ENCODE data around the gene INCA1. TPM values are rescaled to one million over a fixed set of nuclear protein-coding genes. Genes with fewer than 3 reads are reported as not detected.

Gene INCA1
- total RNA-seq, 2 experiments from 2014 or later = 0.82 TPM; not detected in 1

DNA sequence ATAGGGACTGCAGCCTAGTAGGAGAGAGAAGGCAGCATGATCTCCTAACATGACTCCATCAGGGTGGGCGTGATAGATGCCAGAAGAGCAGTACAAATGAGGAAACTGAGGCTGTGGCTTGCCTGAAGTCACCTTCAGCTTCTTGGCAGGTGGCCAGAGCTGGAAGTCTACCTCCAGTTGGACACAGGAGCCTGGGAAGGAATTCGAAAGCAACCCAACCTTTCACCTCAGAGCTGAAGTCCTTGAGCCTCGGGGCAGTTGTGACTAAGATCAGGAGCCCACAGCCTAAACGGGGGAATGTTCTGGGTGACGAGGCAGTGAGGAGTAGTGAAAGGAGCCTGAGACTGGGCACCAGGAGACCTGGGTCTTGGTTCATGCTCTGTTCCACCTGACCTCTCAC, 47.3 kb upstream of the INCA1 start:
- ChIA-PET POLR2A (no interaction called here), CTCF (ENCODE audit: unreplicated experiment) (no interaction called here)
- H3K4me3 ChIP-seq (ENCODE audit: low read depth, low read length, poor library complexity, severe bottlenecking) = no peak overlapping the region
- intact Hi-C loops (cut with micrococcal nuclease; ENCODE audit: unreplicated experiment) = no loop called here
- no peaks in the 10 kb centered on the region for H3K9me3 ChIP-seq (ENCODE audit: low read length)
- H3K79me2 ChIP-seq (ENCODE audit: insufficient read depth, low read depth, low read length) = no peaks in the 10 kb centered on the region
- DNase-seq (ENCODE audit: low spot score) = no peak
- H3K36me3 ChIP-seq (ENCODE audit: insufficient read depth, low read length) = no peaks in the 10 kb centered on the region
- H3K4me1 ChIP-seq (ENCODE audit: insufficient read depth, low read length, poor library complexity, severe bottlenecking) = peaks cover 24% of the 10 kb centered on the region
- no peaks in the 10 kb centered on the region for H3K9me2 ChIP-seq (ENCODE audit: insufficient read depth, low read length)
- H3K27ac ChIP-seq (ENCODE audit: low read depth, low read length, poor library complexity, severe bottlenecking) = no peak overlapping the region
- H4K20me1 ChIP-seq (ENCODE audit: insufficient read depth, low read length) = no peaks in the 10 kb centered on the region
- TF ChIP-seq, protein P1, sequence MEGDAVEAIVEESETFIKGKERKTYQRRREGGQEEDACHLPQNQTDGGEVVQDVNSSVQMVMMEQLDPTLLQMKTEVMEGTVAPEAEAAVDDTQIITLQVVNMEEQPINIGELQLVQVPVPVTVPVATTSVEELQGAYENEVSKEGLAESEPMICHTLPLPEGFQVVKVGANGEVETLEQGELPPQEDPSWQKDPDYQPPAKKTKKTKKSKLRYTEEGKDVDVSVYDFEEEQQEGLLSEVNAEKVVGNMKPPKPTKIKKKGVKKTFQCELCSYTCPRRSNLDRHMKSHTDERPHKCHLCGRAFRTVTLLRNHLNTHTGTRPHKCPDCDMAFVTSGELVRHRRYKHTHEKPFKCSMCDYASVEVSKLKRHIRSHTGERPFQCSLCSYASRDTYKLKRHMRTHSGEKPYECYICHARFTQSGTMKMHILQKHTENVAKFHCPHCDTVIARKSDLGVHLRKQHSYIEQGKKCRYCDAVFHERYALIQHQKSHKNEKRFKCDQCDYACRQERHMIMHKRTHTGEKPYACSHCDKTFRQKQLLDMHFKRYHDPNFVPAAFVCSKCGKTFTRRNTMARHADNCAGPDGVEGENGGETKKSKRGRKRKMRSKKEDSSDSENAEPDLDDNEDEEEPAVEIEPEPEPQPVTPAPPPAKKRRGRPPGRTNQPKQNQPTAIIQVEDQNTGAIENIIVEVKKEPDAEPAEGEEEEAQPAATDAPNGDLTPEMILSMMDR (conservative IDR thresholded peaks at IDR 0.05; ENCODE audit: low read length) = no peak
- TF ChIP-seq EZH2phosphoT487 (IDR thresholded peaks at IDR 0.05; ENCODE audit: borderline replicate concordance, low read depth, low read length) = no peak
- BruUV-seq (replicated peaks) = no TSS peak
- H2AFZ ChIP-seq (ENCODE audit: low read length) = no peak overlapping the region
- H3K4me2 ChIP-seq (ENCODE audit: low read length) = no peak overlapping the region

DNA sequence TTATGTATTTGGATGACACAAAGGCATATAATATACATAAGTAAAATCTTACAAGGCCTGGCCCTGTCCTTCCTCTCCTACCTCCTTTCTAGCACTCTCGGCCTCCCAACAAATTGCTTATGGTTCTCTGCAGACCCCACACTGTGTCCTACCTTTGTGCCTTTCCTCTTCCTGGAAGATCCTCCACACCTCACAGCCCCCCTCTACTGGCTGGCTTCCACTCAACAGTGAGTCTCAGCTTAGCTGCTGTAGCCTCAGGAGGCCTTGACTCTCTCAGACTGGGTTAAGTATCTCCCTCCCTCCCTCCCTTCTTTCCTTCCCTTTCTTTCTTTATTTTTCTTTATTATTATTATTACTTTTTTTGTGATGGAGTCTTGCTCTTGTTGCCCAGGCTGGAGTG, 46.2 kb upstream of the INCA1 start:
- TF ChIP-seq, protein P1 (conservative IDR thresholded peaks at IDR 0.05; ENCODE audit: low read length) = 0 out of 2 replicates have a peak, but pooled peaks have one; percentile 17
- no peak for TF ChIP-seq EZH2phosphoT487 (IDR thresholded peaks at IDR 0.05; ENCODE audit: borderline replicate concordance, low read depth, low read length)
- no peak overlapping the region for H3K4me3 ChIP-seq (ENCODE audit: low read depth, low read length, poor library complexity, severe bottlenecking)
- no peaks in the 10 kb centered on the region for H3K9me2 ChIP-seq (ENCODE audit: insufficient read depth, low read length)
- CTCF ChIA-PET (ENCODE audit: unreplicated experiment) = no interaction called here
- no peak overlapping the region for H3K27ac ChIP-seq (ENCODE audit: low read depth, low read length, poor library complexity, severe bottlenecking)
- no TSS peak for BruUV-seq (replicated peaks)
- no peak overlapping the region for H2AFZ ChIP-seq (ENCODE audit: low read length)
- no peak overlapping the region for H3K4me2 ChIP-seq (ENCODE audit: low read length)
- H3K79me2 ChIP-seq (ENCODE audit: insufficient read depth, low read depth, low read length) = no peaks in the 10 kb centered on the region
- no peaks in the 10 kb centered on the region for H3K36me3 ChIP-seq (ENCODE audit: insufficient read depth, low read length)
- intact Hi-C loops (cut with micrococcal nuclease; ENCODE audit: unreplicated experiment) = no loop called here
- no peak for DNase-seq (ENCODE audit: low spot score)
- H4K20me1 ChIP-seq (ENCODE audit: insufficient read depth, low read length) = no peaks in the 10 kb centered on the region
- POLR2A ChIA-PET = no interaction called here
- no peaks in the 10 kb centered on the region for H3K9me3 ChIP-seq (ENCODE audit: low read length)
- H3K4me1 ChIP-seq (ENCODE audit: insufficient read depth, low read length, poor library complexity, severe bottlenecking) = peaks cover 13% of the 10 kb centered on the region

DNA sequence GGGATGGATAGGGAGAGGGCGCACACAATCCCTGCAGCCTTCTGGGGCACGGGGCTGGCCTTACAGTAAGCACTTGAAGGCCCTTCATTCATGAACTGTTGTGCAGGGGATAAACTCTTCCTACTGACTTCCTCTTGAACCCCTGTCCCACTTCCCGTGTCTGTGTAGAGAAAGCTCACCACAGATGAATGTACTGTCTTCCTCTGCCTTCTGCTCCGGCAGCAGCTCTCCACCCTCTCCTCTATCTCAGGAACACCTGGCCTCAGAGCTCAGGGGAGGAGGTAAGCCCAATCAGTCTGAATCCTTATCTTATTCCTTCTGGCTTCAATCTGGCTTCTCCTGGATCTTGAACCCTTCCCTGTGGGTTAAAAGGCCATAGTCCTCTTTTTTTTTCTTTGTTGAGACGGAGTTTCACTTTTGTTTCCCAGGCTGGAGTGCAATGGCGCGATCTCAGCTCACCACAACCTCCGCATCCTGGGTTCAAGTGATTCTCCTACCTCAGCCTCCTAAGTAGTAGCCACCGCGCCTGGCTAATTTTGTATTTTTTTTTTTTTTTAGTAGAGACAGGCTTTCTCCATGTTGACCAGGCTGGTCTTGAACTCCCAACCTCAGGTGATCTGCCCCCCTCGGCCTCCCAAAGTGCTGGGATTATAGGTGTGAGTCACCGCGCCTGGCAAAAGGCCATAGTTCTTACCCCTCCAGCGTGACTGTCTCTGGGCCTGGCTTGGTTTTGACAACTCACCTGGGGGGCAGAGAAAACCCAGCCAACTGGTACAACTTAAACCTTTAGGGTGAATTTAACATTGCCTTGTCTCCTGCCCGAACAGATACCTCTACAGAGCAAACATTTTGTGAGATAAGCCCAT, 45.1 kb upstream of the INCA1 start:
- no peak overlapping the region for H3K27ac ChIP-seq (ENCODE audit: low read depth, low read length, poor library complexity, severe bottlenecking)
- H4K20me1 ChIP-seq (ENCODE audit: insufficient read depth, low read length) = no peaks in the 10 kb centered on the region
- intact Hi-C loops (cut with micrococcal nuclease; ENCODE audit: unreplicated experiment) = no loop called here
- no peak overlapping the region for H3K4me3 ChIP-seq (ENCODE audit: low read depth, low read length, poor library complexity, severe bottlenecking)
- no peaks in the 10 kb centered on the region for H3K79me2 ChIP-seq (ENCODE audit: insufficient read depth, low read depth, low read length)
- ChIA-PET CTCF (ENCODE audit: unreplicated experiment) (no interaction called here), POLR2A (no interaction called here)
- no TSS peak for BruUV-seq (replicated peaks)
- H3K4me2 ChIP-seq (ENCODE audit: low read length) = no peak overlapping the region
- no peaks in the 10 kb centered on the region for H3K9me2 ChIP-seq (ENCODE audit: insufficient read depth, low read length)
- no peaks in the 10 kb centered on the region for H3K36me3 ChIP-seq (ENCODE audit: insufficient read depth, low read length)
- H3K9me3 ChIP-seq (ENCODE audit: low read length) = no peaks in the 10 kb centered on the region
- H3K4me1 ChIP-seq (ENCODE audit: insufficient read depth, low read length, poor library complexity, severe bottlenecking) = peaks cover 3% of the 10 kb centered on the region
- H2AFZ ChIP-seq (ENCODE audit: low read length) = no peak overlapping the region
- no peak for DNase-seq (ENCODE audit: low spot score)
- no peak for TF ChIP-seq EZH2phosphoT487 (IDR thresholded peaks at IDR 0.05; ENCODE audit: borderline replicate concordance, low read depth, low read length)
- TF ChIP-seq, protein P1 (conservative IDR thresholded peaks at IDR 0.05; ENCODE audit: low read length) = no peak

All from OCI-LY7 (cell line).